ENCODE results near the gene GPC6. TPM values are rescaled to one million over a fixed set of nuclear protein-coding genes. Genes with fewer than 3 reads are reported as not detected.

GPC6 gene
- polyA plus RNA-seq, 1 donor (not counting 4 experiments of a cell fraction or from before 2014, with no cell fraction given): 0.42 TPM

DNA sequence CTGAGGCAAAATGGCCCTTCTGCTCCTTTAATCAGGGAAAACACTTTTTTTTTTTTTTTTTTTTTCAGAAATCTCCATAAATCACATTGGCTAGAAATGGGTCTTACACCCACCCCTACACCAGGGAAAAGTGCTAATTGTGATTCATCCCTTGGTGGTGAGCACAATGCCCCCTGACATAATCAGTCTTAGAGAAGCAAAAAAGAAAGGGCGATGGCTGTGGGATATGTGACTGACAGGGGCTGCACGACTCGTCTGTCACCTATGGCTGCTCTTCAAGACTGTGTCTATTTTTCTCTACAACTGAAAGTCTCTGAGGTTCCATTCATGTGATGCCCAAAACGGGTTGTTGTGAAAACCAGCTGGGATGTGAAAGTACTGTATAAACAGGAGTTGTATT is 3.6 kb upstream of the GPC6 start:
- Histone ChIP-seq H3K9me1 (ENCODE audit: control insufficient read depth, extremely low read depth, insufficient read depth, low read length) (no peaks in the 10 kb centered on the region), H3K4me1 (ENCODE audit: control insufficient read depth, extremely low read depth, insufficient read depth, low read length) (peaks cover 7% of the 10 kb centered on the region), H3K4me2 (ENCODE audit: control insufficient read depth, extremely low read depth, insufficient read depth, low read depth, low read length) (no peak overlapping the region), H2AFZ (ENCODE audit: control insufficient read depth, low read length) (no peak overlapping the region), H4K20me1 (ENCODE audit: control insufficient read depth, extremely low read depth, insufficient read depth, low read length) (no peaks in the 10 kb centered on the region), H3K27me3 (ENCODE audit: control insufficient read depth, extremely low read depth, insufficient read depth, low read length) (no peaks in the 10 kb centered on the region), H3K36me3 (ENCODE audit: control insufficient read depth in 2 of 2, extremely low read depth in 1 of 2, insufficient read depth in 2 of 2, low read length in 2 of 2) (no peaks in the 10 kb centered on the region), H3K9ac (ENCODE audit: control insufficient read depth, extremely low read depth, insufficient read depth, low read length) (no peak overlapping the region), H3K79me2 (ENCODE audit: control insufficient read depth, insufficient read depth, low read length) (no peaks in the 10 kb centered on the region), H3K4me3 (ENCODE audit: control insufficient read depth in 2 of 3, extremely low read depth in 1 of 3, insufficient read depth in 2 of 3, low read depth in 1 of 3, low read length in 3 of 3) (no peak overlapping the region), H3K27ac (ENCODE audit: control insufficient read depth, insufficient read depth, low read length) (no peak overlapping the region), H3K9me3 (ENCODE audit: control insufficient read depth, low read depth, low read length) (no peaks in the 10 kb centered on the region)
- dilution Hi-C loops (cut with MboI; ENCODE audit: extremely low pct_ligation_motif_present, low sequenced_read_pairs): no loop called here
- no peak for DNase-seq (ENCODE audit: low read depth, low spot score)
- TF ChIP-seq EZH2 (IDR thresholded peaks at IDR 0.05; ENCODE audit: low read length): no peak
- TF ChIP-seq, protein P1, sequence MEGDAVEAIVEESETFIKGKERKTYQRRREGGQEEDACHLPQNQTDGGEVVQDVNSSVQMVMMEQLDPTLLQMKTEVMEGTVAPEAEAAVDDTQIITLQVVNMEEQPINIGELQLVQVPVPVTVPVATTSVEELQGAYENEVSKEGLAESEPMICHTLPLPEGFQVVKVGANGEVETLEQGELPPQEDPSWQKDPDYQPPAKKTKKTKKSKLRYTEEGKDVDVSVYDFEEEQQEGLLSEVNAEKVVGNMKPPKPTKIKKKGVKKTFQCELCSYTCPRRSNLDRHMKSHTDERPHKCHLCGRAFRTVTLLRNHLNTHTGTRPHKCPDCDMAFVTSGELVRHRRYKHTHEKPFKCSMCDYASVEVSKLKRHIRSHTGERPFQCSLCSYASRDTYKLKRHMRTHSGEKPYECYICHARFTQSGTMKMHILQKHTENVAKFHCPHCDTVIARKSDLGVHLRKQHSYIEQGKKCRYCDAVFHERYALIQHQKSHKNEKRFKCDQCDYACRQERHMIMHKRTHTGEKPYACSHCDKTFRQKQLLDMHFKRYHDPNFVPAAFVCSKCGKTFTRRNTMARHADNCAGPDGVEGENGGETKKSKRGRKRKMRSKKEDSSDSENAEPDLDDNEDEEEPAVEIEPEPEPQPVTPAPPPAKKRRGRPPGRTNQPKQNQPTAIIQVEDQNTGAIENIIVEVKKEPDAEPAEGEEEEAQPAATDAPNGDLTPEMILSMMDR (optimal IDR thresholded peaks at IDR 0.05 in 1 of 3, IDR thresholded peaks at IDR 0.05 in 1 of 3, conservative IDR thresholded peaks at IDR 0.05 in 1 of 3; ENCODE audit: extremely low read depth in 1 of 3, insufficient read depth in 2 of 3, low read length in 3 of 3): no peak
- FAIRE-seq: no peak

DNA sequence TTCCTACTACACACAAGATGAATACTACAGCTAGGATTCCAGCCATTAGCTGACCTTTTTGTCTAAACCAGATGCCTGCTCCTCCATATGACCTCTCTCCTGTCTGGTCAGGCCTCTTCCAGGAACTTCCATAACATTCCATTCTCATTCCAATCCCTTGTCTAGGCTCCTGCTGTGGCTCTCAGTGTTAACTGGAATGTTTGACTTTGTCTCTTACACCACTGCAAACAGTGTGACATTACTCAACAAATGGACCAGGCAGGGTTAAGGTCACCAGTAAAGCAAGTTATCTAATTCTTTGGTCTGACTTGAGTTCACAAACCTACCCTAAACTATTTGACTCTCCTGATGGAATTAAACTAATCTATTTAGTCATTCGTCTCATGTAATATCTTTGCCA is 2.1 kb upstream of the GPC6 start:
- Histone ChIP-seq H4K20me1 (ENCODE audit: control insufficient read depth, extremely low read depth, insufficient read depth, low read length) (no peaks in the 10 kb centered on the region), H2AFZ (ENCODE audit: control insufficient read depth, low read length) (no peak overlapping the region), H3K9ac (ENCODE audit: control insufficient read depth, extremely low read depth, insufficient read depth, low read length) (no peak overlapping the region), H3K4me2 (ENCODE audit: control insufficient read depth, extremely low read depth, insufficient read depth, low read depth, low read length) (no peak overlapping the region), H3K36me3 (ENCODE audit: control insufficient read depth in 2 of 2, extremely low read depth in 1 of 2, insufficient read depth in 2 of 2, low read length in 2 of 2) (no peaks in the 10 kb centered on the region), H3K27ac (ENCODE audit: control insufficient read depth, insufficient read depth, low read length) (no peak overlapping the region), H3K4me1 (ENCODE audit: control insufficient read depth, extremely low read depth, insufficient read depth, low read length) (peaks cover 7% of the 10 kb centered on the region), H3K9me1 (ENCODE audit: control insufficient read depth, extremely low read depth, insufficient read depth, low read length) (no peaks in the 10 kb centered on the region), H3K9me3 (ENCODE audit: control insufficient read depth, low read depth, low read length) (no peaks in the 10 kb centered on the region), H3K79me2 (ENCODE audit: control insufficient read depth, insufficient read depth, low read length) (no peaks in the 10 kb centered on the region), H3K4me3 (ENCODE audit: control insufficient read depth in 2 of 3, extremely low read depth in 1 of 3, insufficient read depth in 2 of 3, low read depth in 1 of 3, low read length in 3 of 3) (no peak overlapping the region), H3K27me3 (ENCODE audit: control insufficient read depth, extremely low read depth, insufficient read depth, low read length) (no peaks in the 10 kb centered on the region)
- TF ChIP-seq EZH2 (IDR thresholded peaks at IDR 0.05; ENCODE audit: low read length): no peak
- TF ChIP-seq, protein P1 (optimal IDR thresholded peaks at IDR 0.05 in 1 of 3, IDR thresholded peaks at IDR 0.05 in 1 of 3, conservative IDR thresholded peaks at IDR 0.05 in 1 of 3; ENCODE audit: extremely low read depth in 1 of 3, insufficient read depth in 2 of 3, low read length in 3 of 3): no peak
- dilution Hi-C loops (cut with MboI; ENCODE audit: extremely low pct_ligation_motif_present, low sequenced_read_pairs): no loop called here
- DNase-seq (ENCODE audit: low read depth, low spot score): no peak
- FAIRE-seq: no peak

Data from keratinocyte (primary cell).